Stimulated activated CD8-positive, alpha-beta memory T cell treated with anti-CD3 and anti-CD28 coated beads, Interleukin-15, amount 100 ng/mL, for 48 hours (primary cell): ENCODE measurements around the gene MXRA8.

Experiments
- DNase-seq, 2 donors: peaks; one replicate each; pipeline ENCODE4 v3.0.0-alpha.2; 2020; ENCODE audit warnings: low read depth in 2 of 2

The MXRA8 gene

DNA sequence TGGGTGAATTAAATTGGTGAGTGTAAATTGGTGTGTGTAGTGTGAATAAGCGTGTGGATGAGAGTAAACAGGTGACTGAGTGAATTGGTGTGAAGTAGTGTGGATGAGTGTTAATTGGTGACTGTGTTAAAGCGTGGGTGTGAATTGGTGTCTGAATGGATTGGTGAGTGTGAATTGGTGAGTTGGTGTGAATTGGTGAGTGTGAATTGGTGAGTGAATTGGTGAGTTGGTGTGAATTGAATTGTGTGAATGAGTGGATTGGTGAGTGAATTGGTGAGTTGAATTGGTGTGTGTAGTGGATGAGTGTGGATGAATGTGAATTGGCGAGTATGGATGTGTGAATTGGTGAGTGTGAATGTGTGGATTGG, 8.3 kb upstream of the MXRA8 start:
- no peak for DNase-seq

DNA sequence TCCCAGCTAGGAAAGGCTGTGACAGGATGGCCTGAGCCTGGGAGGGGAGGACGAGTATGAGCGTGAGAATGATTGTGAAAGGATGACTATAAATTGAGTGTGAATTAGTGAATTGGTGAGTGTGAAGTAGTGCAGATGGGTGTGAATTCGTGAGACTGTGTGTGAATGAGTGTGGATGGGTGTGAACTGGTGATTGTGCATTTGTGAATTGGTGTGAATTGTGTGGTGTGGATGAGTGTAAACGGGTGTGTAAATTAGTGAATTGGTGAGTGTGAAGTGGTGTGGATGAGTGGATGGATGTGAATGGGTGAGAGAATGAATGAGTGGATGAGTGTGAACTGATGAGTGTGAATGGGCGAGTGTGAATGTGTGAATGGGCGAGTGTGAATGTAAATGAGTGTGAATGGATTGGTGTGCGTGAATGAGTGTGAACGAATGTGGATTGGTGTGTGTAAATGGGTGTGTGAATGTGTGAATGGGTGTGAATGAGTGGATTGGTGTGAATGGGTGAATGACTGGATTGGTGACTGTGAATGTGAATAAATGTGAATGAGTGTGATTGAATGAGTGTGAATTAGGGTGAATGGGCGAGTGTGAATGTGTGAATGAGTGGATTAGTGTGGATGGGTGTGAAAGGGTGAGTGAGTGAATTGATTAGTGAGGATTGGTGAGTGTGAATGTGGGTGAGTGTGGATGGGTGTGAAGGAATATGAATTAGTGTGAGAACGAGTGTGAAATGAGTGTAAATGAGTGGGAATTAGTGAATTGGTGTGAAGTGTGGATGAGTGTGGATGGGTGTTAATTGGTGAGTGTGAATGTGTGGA, 7.7 kb upstream of the MXRA8 start:
- no peak for DNase-seq

DNA sequence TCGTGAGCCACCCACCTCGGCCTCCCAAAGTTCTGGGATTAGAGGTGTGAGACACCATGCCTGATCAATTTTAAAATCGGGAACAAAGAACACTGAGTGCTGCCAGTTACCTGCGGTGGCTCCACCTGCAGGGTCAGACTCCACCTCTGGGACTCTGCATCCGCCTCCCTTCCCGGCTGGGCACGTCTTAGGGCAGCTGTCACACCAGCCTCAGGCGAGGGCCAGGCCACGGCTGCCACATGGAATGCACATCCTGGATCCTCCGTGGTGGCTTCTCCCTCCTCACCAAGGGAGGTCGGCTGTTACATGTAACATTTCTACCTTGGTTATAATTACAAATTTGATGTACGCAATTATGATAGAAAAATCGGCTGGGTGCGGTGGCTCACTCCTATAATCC, 5.9 kb upstream of the MXRA8 start:
- no peak for DNase-seq

DNA sequence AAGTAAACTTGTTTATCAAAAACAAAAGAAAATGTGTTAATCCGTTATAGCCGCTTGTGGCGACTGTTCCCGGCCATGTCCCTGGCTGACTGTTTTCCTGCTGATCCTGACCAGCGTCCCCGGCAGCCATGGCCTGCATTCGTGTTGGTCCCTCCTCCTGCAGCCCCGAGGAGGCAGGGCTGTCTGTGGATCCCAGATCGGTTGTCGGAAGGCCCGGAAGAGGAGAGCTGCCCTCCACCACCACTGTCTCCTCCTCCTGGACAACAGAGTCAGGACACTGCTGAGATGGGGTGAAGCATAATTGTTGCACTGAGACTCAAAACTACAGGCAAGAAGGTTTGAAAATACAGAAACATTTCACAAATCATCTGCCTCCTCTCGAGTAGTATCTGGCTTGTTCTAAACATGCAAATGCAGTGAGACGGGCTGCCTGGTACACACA, 3.6 kb upstream of the MXRA8 start:
- no peak for DNase-seq

DNA sequence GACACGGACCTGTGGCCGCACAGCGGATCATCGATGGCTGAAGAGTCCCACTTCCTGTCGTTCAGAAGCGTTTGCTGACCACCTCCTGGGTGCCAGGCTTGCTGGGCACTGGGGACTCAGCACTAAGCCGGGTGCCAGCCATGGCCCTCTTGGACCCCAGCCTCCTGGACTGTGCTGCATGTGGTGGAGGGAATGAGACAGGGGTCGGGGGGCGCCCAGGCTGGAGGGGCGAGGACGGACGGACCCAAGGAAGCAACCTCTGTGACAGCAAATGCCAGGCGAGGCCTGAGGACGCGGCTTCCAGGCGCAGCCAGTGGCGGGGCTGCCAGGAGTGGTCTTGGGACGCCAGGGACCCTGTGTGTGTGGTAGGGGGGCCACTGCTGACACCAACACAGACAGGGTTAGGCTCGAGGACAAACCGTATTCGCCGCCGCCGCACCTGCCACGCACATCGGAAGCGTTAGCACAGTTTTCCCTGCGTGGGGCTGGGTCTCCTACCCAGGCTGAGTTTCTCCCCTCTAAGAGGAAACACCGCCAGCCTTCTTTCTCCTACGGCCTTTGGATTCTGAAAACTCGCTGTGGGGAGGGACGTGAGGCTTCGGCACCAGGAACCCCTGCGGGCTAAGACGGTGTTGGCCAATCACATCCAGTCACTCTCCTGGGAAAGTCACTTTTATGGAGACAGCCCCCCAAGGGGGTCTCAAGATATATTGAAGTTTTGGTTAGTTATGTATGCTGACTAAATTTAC, 3.1 kb upstream of the MXRA8 start:
- DNase-seq, result no peak

DNA sequence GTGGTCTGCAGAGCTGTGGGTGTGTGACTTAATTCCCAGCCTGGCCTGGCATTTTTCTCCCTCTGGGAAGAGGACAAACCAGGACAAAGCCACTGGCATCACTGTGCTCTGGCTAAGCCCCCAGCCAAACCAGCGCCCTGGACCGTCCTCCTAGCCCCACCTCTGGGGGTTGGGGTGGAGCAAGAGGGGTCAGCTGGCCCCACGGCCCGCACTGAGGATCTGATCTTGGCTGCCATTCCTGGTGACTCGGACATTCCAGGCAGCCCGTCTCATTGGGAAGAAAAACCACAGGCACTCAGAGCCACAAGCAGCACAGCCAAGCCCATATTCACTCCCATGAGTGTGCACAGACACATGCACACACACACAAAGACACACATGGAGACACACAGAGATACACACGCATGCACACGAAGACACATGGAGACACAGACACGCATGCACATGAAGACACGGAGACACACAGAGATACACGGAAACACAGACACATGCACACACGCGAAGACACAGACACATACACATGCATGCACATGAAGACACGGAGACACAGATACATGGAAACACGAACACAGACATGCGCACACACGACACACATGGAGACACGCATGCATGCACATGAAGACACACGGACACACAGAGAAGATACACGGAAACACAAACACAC, 2.3 kb upstream of the MXRA8 start:
- DNase-seq, result no peak

DNA sequence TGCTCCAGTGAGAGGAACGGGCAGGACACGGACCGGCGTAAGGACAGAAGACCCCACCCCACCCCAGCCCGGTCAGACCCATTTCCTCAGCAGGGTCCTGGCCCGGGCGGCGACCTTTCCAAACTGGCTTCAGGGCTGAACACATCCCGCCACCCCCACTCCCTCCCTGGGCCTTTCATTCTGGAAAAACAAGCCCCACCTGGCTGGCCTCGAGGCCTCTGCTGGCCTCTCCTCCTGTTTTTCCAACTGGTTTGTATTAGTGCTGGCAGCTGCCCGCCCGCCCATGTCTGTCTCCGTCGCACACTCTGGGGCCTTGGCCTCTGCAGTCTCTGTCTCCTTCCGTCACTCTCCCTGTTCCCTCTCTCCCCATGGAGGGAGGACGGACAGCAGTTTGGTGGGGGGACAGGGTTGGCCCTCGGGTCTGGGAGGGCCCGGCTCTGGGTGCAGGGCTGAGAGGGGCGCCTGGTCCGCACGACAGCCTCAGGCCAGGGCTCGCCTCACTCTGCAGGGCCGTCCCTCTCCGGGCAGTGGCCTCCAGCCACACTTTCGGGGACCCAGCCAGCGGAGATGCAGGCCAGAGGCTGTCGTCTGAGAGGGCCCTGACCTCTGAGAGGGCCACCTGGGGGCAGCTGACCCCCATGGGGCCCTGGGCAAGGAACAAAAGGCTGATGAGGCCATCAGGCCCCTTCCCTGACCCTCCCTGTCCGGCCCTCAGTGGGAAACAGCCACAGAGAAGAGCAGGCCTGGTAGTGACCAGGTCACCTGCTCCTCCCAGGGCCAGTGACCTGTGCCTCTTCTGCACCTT, 1.5 kb upstream of the MXRA8 start:
- no peak for DNase-seq

DNA sequence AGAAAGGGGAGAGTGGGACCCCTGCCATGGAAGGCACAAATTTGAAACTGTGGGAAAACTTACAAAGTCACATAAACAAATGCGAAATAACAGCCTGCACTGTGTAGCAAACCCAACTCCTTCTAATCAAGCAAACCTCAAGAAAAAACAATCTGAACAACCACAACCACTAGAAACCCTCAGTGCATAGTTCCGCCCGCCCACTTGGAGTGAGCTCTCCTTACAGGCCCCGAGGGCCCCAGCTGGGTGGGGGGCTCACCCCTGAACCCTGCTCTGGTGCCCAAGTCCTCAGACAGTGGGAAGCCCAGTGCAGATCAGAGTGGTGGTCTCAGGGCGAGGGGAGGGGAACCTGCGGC, 931 bp upstream of the MXRA8 start:
- DNase-seq, result no peak

DNA sequence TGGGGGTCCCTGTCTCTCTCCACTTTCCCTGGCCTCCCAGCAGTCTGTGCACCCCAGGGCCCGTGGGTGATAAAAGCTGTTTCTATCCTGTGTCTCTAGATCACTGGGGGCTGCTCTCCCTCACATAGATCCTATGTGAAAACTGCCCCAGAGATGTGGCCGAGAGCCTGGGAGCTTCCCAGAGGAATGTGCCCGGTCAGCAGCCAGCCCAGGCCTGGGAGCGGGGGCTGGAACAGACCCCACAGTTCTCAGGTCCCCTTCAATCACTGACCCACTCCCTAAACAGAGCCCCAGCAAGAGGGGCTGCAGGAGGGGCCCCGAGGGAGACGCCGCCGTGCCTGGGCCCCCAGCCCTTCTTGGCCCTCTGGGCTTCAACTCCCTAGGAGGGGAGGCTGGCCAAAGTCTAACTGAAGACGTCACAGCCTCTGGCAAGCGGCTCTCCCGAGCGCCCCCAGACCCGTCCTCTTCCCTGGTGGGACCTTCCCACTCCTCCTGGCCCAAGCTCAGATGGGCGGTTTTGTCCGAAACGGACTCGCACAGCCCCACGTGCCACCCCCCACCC, 403 bp downstream of the MXRA8 start:
- no peak for DNase-seq

DNA sequence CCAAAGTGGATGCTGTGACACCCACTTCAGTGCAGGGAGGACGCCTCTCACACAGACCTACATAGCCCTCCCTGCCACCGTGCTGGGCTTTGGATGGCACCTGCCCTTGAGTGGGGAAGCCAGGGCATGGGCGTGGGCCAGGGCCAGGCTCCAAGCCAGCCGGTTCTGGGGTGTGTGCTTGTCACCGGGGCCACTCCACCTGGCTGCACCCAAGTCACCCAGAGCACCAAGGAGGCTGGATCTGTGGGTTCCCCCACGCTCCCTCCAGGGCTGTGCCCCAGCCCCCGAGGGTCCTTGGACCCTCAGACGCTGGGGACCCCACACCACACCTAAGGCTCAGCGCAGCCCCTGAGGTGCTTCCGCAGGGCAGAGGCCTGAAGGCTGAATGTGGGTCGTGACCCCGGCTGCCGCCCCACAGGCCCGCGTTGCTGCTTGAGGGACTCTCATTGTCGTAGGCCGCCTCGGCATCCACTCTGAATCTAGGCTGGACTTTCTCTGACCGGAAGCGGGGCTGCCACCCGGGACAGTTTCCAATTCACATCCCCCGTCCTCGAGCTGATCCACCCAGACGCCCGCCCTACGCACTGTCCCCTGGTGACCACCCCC, 1.5 kb downstream of the MXRA8 start:
- no peak for DNase-seq

DNA sequence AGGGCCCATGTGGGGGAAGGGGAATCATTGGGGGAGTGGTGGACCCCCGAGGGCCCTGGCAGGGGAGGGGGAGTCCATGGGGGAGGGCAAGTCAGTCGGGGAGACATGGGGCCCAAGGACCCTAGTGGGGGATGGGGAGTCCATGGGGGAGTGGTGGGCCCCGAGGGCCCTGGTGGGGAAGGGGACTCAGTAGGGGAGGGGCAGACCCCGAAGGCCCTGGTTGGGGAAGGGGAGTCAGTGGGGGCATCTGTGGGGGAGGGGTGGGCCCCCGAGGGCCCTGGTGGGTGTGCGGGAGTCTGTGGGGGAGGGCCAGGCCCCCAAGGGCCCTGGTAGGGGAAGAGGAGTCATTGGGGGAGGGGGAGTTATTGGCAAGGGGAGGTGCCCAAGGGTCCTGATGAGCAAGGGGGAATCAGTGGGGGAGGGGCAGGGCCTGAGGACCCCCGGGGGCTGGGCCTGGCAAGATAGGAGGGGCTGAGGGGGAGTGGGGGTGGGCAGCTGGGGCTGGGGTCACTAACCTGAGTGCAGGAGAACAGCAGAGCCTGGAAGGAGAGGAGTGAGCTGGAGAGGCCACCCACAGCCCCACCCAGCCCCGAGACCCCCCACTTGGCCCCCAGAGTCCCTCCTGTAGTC, 2.1 kb downstream of the MXRA8 start:
- no peak for DNase-seq

DNA sequence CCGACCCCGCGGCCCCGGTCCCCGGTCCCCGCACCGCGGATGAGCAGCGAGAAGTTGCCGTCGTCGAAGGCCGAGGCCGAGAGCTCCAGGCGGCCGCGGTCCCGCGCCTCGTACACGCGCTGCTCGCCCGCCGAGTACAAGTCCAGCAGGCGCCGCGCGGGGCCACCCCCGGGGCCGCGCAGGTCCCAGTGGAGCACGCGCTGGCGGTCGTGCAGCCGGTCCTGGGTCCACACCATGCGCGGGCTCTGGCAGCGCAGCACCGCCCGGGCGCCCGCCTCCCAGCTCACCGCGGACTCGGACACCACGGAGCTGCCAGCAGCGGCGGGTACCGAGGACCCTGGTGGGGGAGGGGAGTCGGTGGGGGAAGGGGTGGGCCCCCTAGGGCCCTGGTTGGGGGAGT, 2.9 kb downstream of the MXRA8 start:
- DNase-seq, result no peak

DNA sequence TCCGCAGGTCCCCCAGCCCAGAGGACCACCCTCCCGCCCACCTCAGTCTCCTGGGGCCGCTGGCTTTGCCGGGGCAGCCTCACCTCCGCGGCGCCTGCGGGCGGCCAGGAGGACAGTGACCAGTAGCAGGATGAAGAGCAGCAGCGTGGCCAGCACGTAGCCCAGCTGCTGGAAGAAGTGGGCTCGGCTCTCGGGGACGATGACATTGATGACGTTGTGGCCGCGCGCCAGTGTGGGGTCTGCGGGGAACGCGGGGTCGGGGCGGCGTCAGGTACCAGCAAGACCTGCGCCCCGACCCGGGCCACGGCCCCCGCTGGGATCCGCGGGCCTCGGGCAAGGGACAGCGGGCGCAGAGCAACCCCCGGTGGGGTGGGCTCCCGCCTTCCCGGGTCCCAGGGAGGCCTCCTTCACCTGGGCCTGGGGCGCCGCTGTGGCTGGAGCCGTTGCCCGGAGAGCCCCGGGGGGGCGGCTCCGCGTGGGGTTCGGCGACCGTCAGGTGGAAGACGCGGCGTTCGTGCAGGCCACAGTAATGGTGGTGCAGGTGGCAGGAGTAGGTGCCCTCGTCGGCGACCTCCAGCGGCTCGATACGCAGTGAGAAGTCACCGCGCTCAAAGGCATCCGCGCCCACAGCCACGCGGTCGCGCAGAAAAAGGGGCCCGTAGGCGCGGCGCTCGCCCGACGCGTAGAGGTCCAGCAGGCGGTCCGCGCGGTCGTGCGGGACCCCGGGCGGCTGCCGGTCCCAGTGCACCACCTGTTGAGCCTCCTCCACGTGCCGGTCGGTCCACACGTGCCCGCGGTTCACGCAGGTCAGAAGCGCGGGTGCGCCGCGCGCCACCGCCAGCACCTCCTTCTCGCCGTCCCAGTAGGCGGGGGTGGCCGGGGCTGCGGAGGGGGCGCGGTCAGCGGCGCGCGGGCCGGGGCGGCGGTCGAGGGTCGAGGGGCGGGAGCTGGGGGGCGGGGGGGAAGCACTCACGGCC, 3.8 kb downstream of the MXRA8 start:
- no peak for DNase-seq

DNA sequence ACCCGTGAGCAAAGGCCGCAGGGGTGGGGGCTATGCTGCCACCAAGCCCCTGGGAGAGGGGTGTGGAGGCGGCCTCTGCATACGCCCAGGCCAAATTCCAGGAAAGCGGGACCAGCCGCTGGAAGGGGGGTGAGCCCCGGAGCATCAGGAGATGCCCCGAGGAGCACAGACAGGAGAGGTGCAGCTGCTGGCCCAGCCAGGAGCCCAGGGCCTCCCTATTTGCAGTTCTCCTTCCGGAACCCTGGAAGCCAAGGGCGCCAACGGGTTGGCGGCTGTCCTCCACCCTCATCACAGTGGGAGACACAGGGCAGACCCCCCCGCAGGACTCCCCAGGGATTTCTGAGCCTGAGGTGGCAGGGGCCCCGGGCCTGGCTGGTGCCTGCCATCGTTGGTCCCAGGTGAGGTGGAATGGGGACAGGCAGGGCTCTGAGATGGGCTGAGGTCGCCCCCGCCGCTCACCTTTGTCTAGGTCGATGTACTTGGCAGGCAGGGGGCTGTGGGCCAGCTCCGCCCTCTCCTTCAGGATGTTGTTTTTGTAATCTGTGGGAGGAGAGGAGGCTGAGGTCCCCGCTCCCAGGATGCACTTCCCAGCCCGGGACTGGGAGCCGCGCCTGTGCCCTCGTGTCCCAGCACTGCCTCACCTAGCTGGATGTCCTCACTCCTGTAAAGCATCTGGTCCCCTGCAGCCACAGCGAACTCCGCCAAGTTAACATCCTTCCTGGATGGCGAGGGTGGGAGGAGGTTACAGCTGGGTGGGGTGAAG, 4.8 kb downstream of the MXRA8 start:
- DNase-seq, result no peak

DNA sequence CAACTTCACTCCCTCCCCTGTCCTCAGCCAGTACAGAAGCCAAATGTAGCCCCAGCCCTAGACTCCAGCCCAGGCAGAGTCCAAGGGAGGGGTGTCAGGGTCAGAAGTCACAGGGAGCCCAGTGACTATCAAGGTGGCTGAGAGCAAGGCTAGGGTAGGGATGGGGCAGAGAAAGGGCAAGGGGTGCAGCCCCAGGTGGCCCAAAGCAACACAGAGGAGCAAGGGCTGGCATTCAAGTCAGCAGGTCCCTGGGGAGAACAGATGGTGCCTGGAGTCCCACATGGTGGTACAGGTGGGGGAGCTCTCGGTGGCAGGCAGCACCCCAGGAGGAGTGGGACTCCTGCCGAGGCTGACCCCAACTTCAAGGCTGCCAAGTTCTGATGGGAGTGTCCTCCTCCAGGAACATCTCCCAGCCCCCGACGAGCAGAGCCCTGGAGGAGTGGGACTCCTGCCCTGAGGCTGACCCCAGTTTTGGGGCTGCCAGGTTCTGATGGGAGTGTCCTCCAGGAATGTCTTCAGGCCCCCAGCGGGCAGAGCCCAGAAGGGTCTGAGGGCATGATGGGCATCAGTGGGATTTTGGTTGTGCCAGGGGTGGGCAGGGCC, 5.5 kb downstream of the MXRA8 start:
- no peak for DNase-seq

DNA sequence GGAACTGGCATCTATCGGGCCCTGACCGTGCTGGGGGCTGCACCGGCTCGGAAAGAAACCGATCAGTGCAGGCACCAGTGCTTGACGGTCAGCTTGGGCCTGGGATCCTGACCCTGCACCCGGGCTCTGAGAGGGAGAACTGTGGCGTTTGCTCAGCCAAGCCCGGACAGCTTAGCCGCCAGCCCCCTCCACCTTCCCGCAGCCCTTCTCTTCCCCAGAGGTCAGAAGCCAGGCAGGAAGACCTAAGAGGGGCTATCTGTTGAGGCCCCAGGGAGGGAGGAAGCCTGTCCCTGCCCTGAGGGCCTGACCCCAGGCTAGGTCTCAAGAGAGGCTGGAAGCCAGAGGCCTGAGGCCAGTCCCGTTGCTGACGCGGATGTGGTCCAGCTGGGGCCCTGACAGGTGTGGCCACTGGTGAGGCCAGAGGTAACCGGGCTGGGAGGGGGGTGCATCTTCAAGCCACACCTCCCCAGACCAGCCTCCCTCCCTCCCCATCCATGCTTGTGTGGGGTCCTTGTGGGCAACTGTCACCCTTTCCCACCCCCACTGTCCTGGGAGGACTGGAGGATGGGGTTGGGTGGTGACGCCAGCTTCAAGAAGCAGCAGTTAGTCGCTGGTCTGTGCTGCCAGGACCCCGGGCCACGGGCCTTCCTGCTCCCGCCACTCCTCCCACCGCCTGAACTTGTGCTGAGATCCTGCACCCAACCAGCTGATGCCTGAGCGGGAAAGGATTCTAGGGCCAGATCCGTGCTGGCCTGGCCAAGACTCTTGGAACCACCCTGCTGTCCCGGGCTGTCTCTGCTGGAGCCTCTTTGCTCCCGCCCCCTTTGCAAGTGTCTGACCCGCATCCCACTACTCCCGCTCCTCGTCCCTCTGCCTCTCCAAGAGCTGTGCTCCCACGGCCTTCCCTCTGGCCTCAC, 6.6 kb downstream of the MXRA8 start:
- no peak for DNase-seq

DNA sequence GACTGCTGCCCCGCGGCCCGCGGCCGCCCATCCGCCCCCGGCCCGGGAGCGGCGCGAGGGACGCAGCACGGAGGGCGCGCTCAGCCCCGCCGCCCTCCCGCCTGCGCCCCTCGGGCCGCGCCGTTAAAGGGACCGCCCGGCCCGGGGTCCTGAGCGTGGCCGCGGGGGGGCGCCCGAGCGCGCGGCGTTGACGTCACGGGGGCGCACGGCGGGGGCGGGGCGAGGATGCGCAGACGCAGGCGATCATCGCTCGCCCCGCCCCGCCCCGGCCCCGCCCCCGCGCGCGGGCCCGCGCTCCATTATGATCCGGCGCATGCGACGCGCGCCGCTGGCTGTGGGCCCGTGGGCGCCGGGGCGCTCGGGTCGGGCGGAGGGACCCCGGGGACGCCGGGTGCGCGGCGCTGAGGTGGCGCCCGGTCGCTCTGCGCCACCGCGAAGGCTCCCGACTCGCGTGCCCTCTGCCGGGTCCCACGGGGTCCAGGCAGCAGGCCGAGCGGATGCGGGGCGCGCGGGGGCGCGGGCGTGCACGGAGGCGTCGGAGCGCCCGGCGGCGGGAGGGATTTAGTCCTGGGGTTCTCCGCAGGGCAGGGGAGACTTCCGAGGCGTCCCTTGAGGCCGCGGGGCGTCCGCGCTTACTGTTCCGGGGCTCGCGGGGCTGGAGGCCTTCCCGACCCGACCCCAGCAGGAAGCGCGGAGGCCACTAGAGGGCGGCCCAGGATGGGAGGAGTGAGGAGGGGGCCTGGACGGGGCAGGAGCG, 8.9 kb downstream of the MXRA8 start, which contains the start of gene DVL1:
DVL1 (minus strand) TSS at position 163 of the 757 bp plus-strand sequence. CDS start 353 bp downstream, outside the sequence.
- peak; percentile 36 to 53 for DNase-seq
